Gastrocnemius medialis (tissue), 4 donors: ENCODE measurements around the gene IL11RA. TPM values are rescaled to one million over a fixed set of nuclear protein-coding genes. Genes with fewer than 3 reads are reported as not detected.

Experiments used
- ATAC-seq, 2 donors: fragments of 150-250 bp; one replicate each; pipeline ENCODE4 v1.9.1; 2016
- DNase-seq, 2 donors: peaks; one replicate each; pipeline ENCODE4 v3.0.0-alpha.2; 2019
- H3K27ac ChIP-seq, 4 donors: fragments of 200-600 bp; sonication (generic); 1 replicate in 1 of 4; 2 replicates in 3 of 4; pipeline ENCODE4 v1.5.1; 2016 to 2018; ENCODE audit warnings: mild to moderate bottlenecking in 2 of 4, moderate library complexity in 1 of 4
- H3K27me3 ChIP-seq, 3 donors: fragments of 200-600 bp; sonication (generic) in 2 of 3; 1 replicate in 1 of 3; 2 replicates in 2 of 3; pipeline versions ENCODE4 v1.5.1 to v1.6.0; 2016 to 2019; ENCODE audit warnings: mild to moderate bottlenecking in 1 of 3, moderate library complexity in 1 of 3
- H3K36me3 ChIP-seq, 2 donors: fragments of 200-600 bp; sonication (generic) in 1 of 2; one replicate each; pipeline ENCODE4 v1.5.1; 2017 to 2018
- H3K4me1 ChIP-seq, 2 donors: fragments of 200-600 bp; sonication (generic) in 1 of 2; one replicate each; pipeline ENCODE4 v1.5.1; 2016 to 2017; ENCODE audit warnings: mild to moderate bottlenecking in 2 of 2
- H3K4me3 ChIP-seq, 4 donors: fragments of 200-600 bp; sonication (generic) in 3 of 4; 1 replicate in 1 of 4; 2 replicates in 3 of 4; pipeline ENCODE4 v1.5.1; 2016 to 2019; ENCODE audit warnings: mild to moderate bottlenecking in 2 of 4
- H3K9me3 ChIP-seq, 3 donors: fragments of 200-600 bp; sonication (generic) in 2 of 3; 1 replicate in 1 of 3; 2 replicates in 2 of 3; pipeline ENCODE4 v1.5.1; 2016 to 2019
- POLR2A ChIP-seq, 2 donors: fragments of 450-650 bp; IDR thresholded peaks; one replicate each; pipeline ENCODE4 v1.6.1; 2017; ENCODE audit warnings: antibody characterized with exemption in 2 of 2, mild to moderate bottlenecking in 2 of 2, moderate library complexity in 2 of 2
- in situ Hi-C, 4 donors: fragments of 200-750 bp; cut with MboI; loops; one replicate each; pipeline versions ENCODE4 v1.15.0 to v1.8.0; 2017; ENCODE audit warnings: low sequenced_read_pairs in 4 of 4
- intact Hi-C: fragments of 100-400 bp; cut with DNase I; formaldehyde crosslinking; loops from one replicate; pipeline ENCODE4 v1.15.1; 2023; ENCODE audit warnings: low total_unique reads
- total RNA-seq, 4 donors: library from RNA; depleted of rRNA; stranded (reverse); fragments of >200 nt; gene quantifications; one replicate each; pipeline versions ENCODE4 v1.1.0 to v1.2.3, GENCODE V29; 2016
- TF ChIP-seq, protein P1 (sequence below), 5 experiments: fragments of 450-650 bp in 3 of 5; fragments of 200-600 bp in 2 of 5; sonication (generic) in 2 of 5; IDR thresholded peaks in 4 of 5; conservative IDR thresholded peaks in 1 of 5; 1 replicate in 4 of 5; 2 replicates in 1 of 5; pipeline ENCODE4 v1.5.1; 2016 to 2019; ENCODE audit warnings: antibody characterized with exemption in 5 of 5, mild to moderate bottlenecking in 3 of 5, moderate library complexity in 3 of 5

Gene IL11RA
- total RNA-seq, 4 donors from 2014 or later, result 3.3 to 15.3 (median 11.6) TPM

DNA sequence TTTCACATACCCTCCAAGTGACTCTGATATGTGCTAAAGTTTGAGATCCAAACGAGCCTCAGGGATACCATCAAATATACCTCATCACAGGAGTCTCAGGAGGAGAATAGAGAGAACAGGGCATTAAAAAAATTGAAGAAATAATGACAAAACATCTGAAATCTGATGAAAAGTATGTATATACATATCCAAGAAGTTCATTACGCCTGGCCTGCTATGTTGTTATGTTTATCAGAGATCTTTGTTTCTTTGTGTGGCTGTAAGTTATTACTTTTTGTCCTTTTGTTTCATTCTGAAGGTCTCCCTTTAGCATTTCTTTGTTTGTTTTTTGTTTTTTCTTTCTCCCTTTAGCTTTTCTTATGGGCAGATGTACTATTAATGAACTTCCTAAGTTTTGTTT lies 41.6 kb downstream of the IL11RA start:
- in situ Hi-C loops (no loop called here), intact Hi-C loops (no loop called here)
- Histone ChIP-seq H3K4me3 (no peak overlapping the region), H3K27ac (no peak overlapping the region), H3K36me3 (no peaks in the 10 kb centered on the region), H3K9me3 (no peaks in the 10 kb centered on the region), H3K4me1 (no peaks in the 10 kb centered on the region), H3K27me3 (no peaks in the 10 kb centered on the region)
- TF ChIP-seq, protein P1, sequence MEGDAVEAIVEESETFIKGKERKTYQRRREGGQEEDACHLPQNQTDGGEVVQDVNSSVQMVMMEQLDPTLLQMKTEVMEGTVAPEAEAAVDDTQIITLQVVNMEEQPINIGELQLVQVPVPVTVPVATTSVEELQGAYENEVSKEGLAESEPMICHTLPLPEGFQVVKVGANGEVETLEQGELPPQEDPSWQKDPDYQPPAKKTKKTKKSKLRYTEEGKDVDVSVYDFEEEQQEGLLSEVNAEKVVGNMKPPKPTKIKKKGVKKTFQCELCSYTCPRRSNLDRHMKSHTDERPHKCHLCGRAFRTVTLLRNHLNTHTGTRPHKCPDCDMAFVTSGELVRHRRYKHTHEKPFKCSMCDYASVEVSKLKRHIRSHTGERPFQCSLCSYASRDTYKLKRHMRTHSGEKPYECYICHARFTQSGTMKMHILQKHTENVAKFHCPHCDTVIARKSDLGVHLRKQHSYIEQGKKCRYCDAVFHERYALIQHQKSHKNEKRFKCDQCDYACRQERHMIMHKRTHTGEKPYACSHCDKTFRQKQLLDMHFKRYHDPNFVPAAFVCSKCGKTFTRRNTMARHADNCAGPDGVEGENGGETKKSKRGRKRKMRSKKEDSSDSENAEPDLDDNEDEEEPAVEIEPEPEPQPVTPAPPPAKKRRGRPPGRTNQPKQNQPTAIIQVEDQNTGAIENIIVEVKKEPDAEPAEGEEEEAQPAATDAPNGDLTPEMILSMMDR (IDR thresholded peaks at IDR 0.05 in 4 of 5, conservative IDR thresholded peaks at IDR 0.05 in 1 of 5), result no peak
- TF ChIP-seq POLR2A (IDR thresholded peaks at IDR 0.05), result no peak
- no peak for DNase-seq
- ATAC-seq, result no peak

DNA sequence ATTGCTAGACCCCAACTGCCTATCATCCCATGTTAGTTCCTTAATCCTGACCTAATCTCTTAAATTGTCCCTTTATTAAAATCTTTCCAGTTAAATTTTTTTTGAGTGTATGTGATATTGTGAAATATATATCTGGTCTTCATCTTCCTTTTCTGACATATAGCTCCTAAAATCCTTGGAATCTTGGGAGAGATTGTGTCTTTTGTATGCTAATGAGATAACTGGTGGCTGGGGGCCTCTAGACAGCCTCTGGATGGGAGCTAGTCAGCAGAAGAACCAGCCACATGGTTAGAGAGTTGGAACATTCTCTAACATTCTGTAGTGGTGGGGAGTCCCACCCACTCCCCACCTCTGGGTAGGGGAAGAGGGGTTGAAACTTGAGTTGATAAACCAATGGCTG lies 42.8 kb downstream of the IL11RA start:
- in situ Hi-C loops (no loop called here), intact Hi-C loops (no loop called here)
- Histone ChIP-seq H3K4me1 (no peaks in the 10 kb centered on the region), H3K27ac (no peak overlapping the region), H3K9me3 (no peaks in the 10 kb centered on the region), H3K27me3 (no peaks in the 10 kb centered on the region), H3K36me3 (no peaks in the 10 kb centered on the region), H3K4me3 (no peak overlapping the region)
- TF ChIP-seq, protein P1 (IDR thresholded peaks at IDR 0.05 in 4 of 5, conservative IDR thresholded peaks at IDR 0.05 in 1 of 5), result no peak
- TF ChIP-seq POLR2A (IDR thresholded peaks at IDR 0.05), result no peak
- DNase-seq (no peak), ATAC-seq (no peak)

DNA sequence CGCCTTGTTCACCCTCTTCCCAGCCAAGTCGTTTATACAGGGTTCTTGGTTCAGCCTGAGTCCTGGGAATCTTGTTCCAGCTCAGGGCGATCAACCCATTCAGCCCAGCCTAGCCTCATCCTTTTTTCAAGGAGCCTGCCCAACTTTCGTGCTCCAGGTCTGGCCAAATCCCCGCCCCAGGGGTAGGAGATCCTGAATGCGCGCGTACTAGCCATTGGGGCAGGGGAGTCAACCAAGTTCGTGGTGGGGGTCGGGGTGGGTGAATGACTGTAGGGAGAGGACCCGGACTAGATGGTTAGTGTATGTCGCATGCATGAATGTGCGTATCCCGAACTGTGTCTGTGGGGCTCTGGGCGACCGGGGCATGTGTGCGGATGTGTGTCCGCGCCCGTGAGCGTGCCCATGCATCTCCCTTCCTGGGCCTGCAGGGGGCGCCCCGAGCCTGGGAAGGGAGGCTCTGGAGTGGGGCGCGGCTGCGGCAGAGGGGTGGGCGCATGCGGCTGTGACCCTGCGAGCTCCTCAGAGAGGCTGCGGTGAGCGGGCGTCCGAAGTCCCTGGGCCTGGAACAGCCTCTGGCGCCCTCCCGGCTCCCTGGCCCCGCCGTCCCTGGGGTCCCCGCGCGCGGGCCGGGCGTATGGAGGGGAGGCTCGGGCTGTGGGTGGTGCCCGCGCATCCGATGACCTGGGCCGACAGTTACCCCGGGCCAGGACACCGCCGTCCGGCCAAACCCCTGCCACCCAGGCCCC lies 49.2 kb downstream of the IL11RA start:
- ATAC-seq, result peak; percentile 77 to 85
- H3K4me3 ChIP-seq, result peak overlapping the region; percentile 63 to 93 (median 80)
- H3K9me3 ChIP-seq, result no peaks in the 10 kb centered on the region
- in situ Hi-C loops, result loop anchor here in 1 of 4 donors (10.0 kb wide), 1 partner anchor 56 kb away; the partner anchor contains the start of gene GALT
- H3K4me1 ChIP-seq, result peaks cover 4 to 5% of the 10 kb centered on the region in 2 donors
- intact Hi-C loops, result loop anchor here (1.0 kb wide), 1 partner anchor 55 kb away; the partner anchor contains the start of gene GALT
- peak overlapping the region; percentile 64 to 71 (median 69) for H3K27ac ChIP-seq
- TF ChIP-seq, protein P1 (IDR thresholded peaks at IDR 0.05 in 4 of 5, conservative IDR thresholded peaks at IDR 0.05 in 1 of 5), result peak; percentile 68 to 92 (median 85)
- TF ChIP-seq POLR2A (IDR thresholded peaks at IDR 0.05), result peak in 1 of 2 donors; percentile 7
- no peaks in the 10 kb centered on the region for H3K36me3 ChIP-seq
- DNase-seq, result peak; percentile 11 to 45
- no peaks in the 10 kb centered on the region for H3K27me3 ChIP-seq

DNA sequence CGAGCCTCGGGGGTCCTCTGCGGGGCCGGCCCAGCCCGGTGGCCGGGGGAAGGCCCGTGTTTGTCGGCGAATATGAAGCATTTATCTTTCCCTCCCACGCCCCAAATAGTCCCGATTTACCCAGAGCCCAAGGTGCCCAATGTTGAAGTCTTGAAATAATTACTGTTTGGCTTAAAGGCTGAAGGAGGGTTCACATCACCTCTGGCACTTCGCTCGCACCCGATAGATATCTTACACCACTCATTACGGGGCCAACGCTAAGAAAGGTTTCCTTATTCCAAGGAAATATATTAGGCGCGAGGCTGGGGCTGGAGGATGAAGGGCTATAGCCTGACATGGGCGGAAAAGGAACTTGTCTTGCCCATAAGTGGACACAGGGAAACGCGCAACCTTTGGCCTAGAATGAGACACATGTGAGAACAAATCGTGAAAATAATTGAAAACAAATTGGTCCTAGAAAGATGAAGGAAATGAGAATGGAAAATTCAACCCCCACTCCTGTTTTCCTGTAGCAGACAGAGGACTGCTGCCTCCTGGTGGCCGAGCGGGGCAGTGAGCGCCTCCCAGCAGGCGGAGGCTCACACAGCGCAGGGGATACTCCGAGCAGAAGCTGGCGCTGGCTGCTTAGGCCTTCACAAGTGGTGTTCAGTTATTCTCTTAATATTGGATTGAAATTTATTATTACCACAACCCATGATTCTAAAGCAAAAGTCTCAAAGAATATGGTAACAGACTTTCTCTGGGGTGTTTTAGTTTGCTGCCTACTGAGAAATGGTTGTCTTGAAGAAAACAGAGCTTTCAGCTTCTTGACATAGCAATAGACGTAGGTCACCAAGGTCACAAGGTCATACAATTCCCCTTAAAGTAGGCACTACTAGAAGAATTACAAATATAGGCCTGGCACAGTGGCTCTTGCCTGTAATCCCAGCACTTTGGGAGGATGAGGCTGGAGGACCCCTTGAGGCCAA lies 50.1 kb downstream of the IL11RA start:
- intact Hi-C loops, result loop anchor here (1.0 kb wide), 2 partner anchors 37 to 56 kb away; partner anchors contain the start of gene GALT
- peak; percentile 82 to 93 for ATAC-seq

More for the DNA sequence above, 50.1 kb downstream of the IL11RA start:
- Histone ChIP-seq H3K27ac (peak overlapping the region; percentile 64 to 71 (median 69)), H3K4me1 (peaks cover 4 to 5% of the 10 kb centered on the region in 2 donors), H3K27me3 (no peaks in the 10 kb centered on the region), H3K36me3 (no peaks in the 10 kb centered on the region), H3K4me3 (peak overlapping the region; percentile 63 to 93 (median 80)), H3K9me3 (no peaks in the 10 kb centered on the region)
- TF ChIP-seq, protein P1 (IDR thresholded peaks at IDR 0.05 in 4 of 5, conservative IDR thresholded peaks at IDR 0.05 in 1 of 5), result peak; percentile 87 to 98 (median 89)
- no peak for TF ChIP-seq POLR2A (IDR thresholded peaks at IDR 0.05)
- DNase-seq, result peak; percentile 56 to 70
- in situ Hi-C loops, result loop anchor here in 1 of 4 donors (10.0 kb wide), 1 partner anchor 57 kb away; the partner anchor contains the start of gene GALT
